Ishikawa (cell line): ENCODE results near the gene RNASEH2B.

Experiments
- CEBPB ChIP-seq: IDR thresholded peaks from 2 replicates; pipeline ENCODE4 v1.6.1; 2012
- CREB1 ChIP-seq: IDR thresholded peaks from 2 replicates; pipeline ENCODE4 v1.6.1; 2012; ENCODE audit warnings: low read depth
- EGR1 ChIP-seq: IDR thresholded peaks from 2 replicates; pipeline ENCODE4 v1.6.1; 2012
- EP300 ChIP-seq: IDR thresholded peaks from 2 replicates; pipeline ENCODE4 v1.6.1; 2012; ENCODE audit warnings: borderline replicate concordance
- FOXM1 ChIP-seq: IDR thresholded peaks from 2 replicates; pipeline ENCODE4 v1.6.1; 2012; ENCODE audit warnings: low read depth, borderline replicate concordance
- MAX ChIP-seq: IDR thresholded peaks from 2 replicates; pipeline ENCODE4 v1.6.1; 2012
- NFIC ChIP-seq: IDR thresholded peaks from 2 replicates; pipeline ENCODE4 v1.6.1; 2012
- RAD21 ChIP-seq: IDR thresholded peaks from 2 replicates; pipeline ENCODE4 v1.6.1; 2012; ENCODE audit warnings: low read depth
- REST ChIP-seq: IDR thresholded peaks from 2 replicates; pipeline ENCODE4 v1.6.1; 2012; ENCODE audit warnings: low read depth, mild to moderate bottlenecking
- TAF1 ChIP-seq: IDR thresholded peaks from 2 replicates; pipeline ENCODE4 v1.6.1; 2012; ENCODE audit warnings: low read depth, mild to moderate bottlenecking
- TCF12 ChIP-seq: IDR thresholded peaks from 2 replicates; pipeline ENCODE4 v1.6.1; 2012; ENCODE audit warnings: low read depth
- TEAD4 ChIP-seq: IDR thresholded peaks from 2 replicates; pipeline ENCODE4 v1.6.1; 2012
- USF1 ChIP-seq: IDR thresholded peaks from 2 replicates; pipeline ENCODE4 v1.6.1; 2012
- YY1 ChIP-seq: IDR thresholded peaks from 2 replicates; pipeline ENCODE4 v1.6.1; 2012; ENCODE audit warnings: low read depth
- ZBTB7A ChIP-seq: IDR thresholded peaks from 2 replicates; pipeline ENCODE4 v1.6.1; 2012; ENCODE audit warnings: low read depth

Gene RNASEH2B

DNA sequence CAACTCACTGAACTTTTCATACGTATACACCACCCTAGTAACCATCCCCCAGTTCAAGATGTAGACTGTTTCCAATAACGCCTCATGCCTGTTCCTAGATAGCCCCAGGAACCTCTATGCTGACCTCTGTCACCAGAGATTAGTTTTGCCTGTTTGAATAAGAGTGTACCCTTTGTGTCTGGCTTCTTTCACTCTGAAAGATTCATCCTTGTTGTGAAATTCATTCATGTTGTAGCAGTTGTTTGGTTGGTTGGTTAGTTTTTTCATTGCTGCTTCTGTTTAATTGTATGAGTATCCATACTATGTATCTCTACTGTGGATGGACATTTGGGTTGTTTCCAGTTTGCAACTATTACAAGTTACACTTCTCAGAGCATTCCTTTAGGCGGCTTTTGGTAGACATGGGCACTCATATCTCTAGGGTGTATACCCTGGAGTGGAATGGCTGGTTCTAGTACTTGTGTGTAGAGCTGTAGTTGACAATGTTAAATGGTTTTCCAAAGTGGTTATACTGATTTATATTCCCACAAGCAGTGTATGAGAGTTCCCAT lies 1.6 kb downstream of the RNASEH2B start:
- TF ChIP-seq EGR1, result no peak
- TF ChIP-seq RAD21, result no peak
- no peak for TF ChIP-seq TCF12
- no peak for TF ChIP-seq TAF1
- no peak for TF ChIP-seq REST
- TF ChIP-seq USF1, result no peak
- no peak for TF ChIP-seq TEAD4
- TF ChIP-seq NFIC, result no peak
- TF ChIP-seq ZBTB7A, result no peak
- TF ChIP-seq YY1, result no peak
- TF ChIP-seq CEBPB, result no peak
- TF ChIP-seq CREB1, result no peak
- TF ChIP-seq MAX, result no peak
- TF ChIP-seq FOXM1, result no peak
- TF ChIP-seq EP300, result no peak

GRCh38 chr13:50911937-50912795 lies 2.6 kb downstream of the RNASEH2B start:
- TF ChIP-seq RAD21 (peak; percentile 85), TCF12 (no peak)

DNA sequence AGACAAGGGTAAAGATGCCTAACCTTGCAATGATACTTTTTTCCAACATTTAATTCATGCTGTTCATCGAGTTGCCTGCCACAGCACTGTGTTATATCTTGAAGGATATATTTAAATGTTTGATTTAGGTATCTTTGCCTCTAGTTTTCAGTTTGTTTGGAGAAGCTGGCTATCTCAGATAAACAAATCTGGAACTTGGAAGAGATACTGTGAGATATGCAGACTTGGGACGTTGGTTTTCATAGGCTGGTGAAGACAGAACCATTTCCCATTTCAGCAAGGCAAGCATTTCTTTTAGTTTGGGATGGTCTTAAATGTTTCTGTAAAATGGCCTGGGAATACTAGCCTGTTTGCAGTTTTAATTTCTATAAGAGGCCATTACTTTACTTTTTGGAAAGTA lies 3.3 kb downstream of the RNASEH2B start:
- no peak for TF ChIP-seq TCF12
- TF ChIP-seq CEBPB, result no peak
- TF ChIP-seq MAX, result no peak
- no peak for TF ChIP-seq EGR1
- TF ChIP-seq CREB1, result no peak
- no peak for TF ChIP-seq USF1
- TF ChIP-seq EP300, result no peak
- no peak for TF ChIP-seq YY1
- no peak for TF ChIP-seq TEAD4
- TF ChIP-seq TAF1, result no peak
- TF ChIP-seq FOXM1, result no peak
- TF ChIP-seq REST, result no peak
- TF ChIP-seq ZBTB7A, result no peak
- TF ChIP-seq RAD21, result no peak
- TF ChIP-seq NFIC, result no peak

DNA sequence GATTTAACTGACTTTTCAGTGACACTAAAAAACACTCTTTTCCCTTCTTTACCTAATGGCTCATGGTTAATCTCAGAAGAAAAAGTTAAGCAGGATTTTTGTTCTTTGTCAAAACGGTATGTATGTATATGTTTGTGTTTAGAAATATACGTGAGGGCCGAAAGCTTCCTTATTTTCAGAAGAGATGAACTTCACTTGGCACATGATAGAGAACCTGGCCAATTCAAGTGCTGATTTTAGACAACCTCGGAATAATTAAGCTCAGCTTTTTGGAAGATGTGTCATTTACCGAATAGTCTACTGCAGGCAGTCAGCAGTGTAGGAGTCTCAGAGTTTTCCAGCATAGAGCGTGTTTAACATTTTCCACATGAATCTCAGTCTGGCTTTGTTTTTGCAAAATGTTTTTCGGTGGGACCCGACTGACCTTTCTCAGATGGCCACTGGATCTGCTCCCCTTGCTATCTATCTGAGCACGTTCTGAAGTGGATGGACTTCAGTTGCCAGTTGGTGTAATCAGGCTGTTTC lies 4.6 kb downstream of the RNASEH2B start:
- TF ChIP-seq FOXM1, result no peak
- TF ChIP-seq TEAD4, result no peak
- no peak for TF ChIP-seq CEBPB
- no peak for TF ChIP-seq USF1
- TF ChIP-seq MAX, result no peak
- no peak for TF ChIP-seq EGR1
- no peak for TF ChIP-seq CREB1
- TF ChIP-seq ZBTB7A, result no peak
- TF ChIP-seq TCF12, result no peak
- TF ChIP-seq TAF1, result no peak
- no peak for TF ChIP-seq REST
- TF ChIP-seq YY1, result no peak
- TF ChIP-seq EP300, result no peak
- TF ChIP-seq NFIC, result no peak
